K562 (cell line): Measurements from ENCODE around the gene MBP. TPM values are rescaled to one million over a fixed set of nuclear protein-coding genes. Genes with fewer than 3 reads are reported as not detected.

Source experiments
- ATAC-seq: fragments of 200-7000 bp; cut with Tn5 transposase; 3 replicates; pipeline ENCODE4 v1.9.1; 2020; ENCODE audit warnings: moderate library complexity
- BruUV-seq: library from RNA; stranded (reverse); fragments of 400-500 nt; replicated peaks from 2 replicates; lab custom pipeline; 2021; lab: Mats Ljungman, UMichigan
- CTCF ChIA-PET: fragments of 300-600 bp; formaldehyde crosslinking; extraction: SDS; loops from one replicate; lab custom pipeline; 2021; ENCODE audit warnings: low intra/inter-chr PET ratio; lab: Yijun Ruan, JAX
- POLR2A ChIA-PET: fragments of 300-600, 350-650 bp; sonication (Branson Sonifier 250); formaldehyde crosslinking; extraction: SDS; loops from one replicate; lab custom pipeline; 2021; ENCODE audit warnings: antibody characterized with exemption, inconsistent platforms; lab: Yijun Ruan, JAX
- DNase-seq, 4 experiments: peaks; one replicate each; pipeline versions ENCODE4 v3.0.0 to v3.0.0-alpha.2; 2011 to 2018; ENCODE audit warnings: low spot score in 3 of 4, mixed read lengths in 3 of 4; ENCODE audit errors: extremely low read depth in 1 of 4
- FAIRE-seq: peaks from 2 replicates; lab custom pipeline; 2011; peaks lifted over from hg19 to GRCh38; lab: Jason Lieb, UNC
- H2AFZ ChIP-seq: 2 replicates; pipeline ENCODE4 v1.6.0; 2011; ENCODE audit warnings: low read depth, low read length, control low read depth, inconsistent platforms
- H3K27ac ChIP-seq: fragments of 200-600 bp; 3 replicates; pipeline ENCODE4 v1.8.0; 2011; ENCODE audit warnings: low read depth, mild to moderate bottlenecking, control low read depth, inconsistent platforms, low read length, moderate library complexity, mixed read lengths; ENCODE audit errors: extremely low read depth
- H3K27me3 ChIP-seq, 2 experiments: fragments of 300-600 bp in 1 of 2; 2 replicates in 1 of 2; 3 replicates in 1 of 2; pipeline versions ENCODE4 v1.6.0 to v1.8.0; 2011; ENCODE audit warnings: inconsistent platforms in 2 of 2, low read length in 2 of 2, mild to moderate bottlenecking in 1 of 2, mixed read lengths in 1 of 2, moderate library complexity in 1 of 2; ENCODE audit not compliant: control insufficient read depth in 2 of 2, insufficient read depth in 2 of 2
- H3K36me3 ChIP-seq: fragments of 300-600 bp; 3 replicates; pipeline ENCODE4 v1.8.0; 2011; ENCODE audit warnings: mild to moderate bottlenecking, low read length, inconsistent platforms; ENCODE audit not compliant: control insufficient read depth, insufficient read depth
- H3K4me1 ChIP-seq, 2 experiments: fragments of 200-600 bp in 1 of 2; replicated peaks in 1 of 2; 2 replicates in 1 of 2; 3 replicates in 1 of 2; pipeline versions ENCODE4 v1.5.1 to v1.8.0; 2011; ENCODE audit warnings: inconsistent platforms in 2 of 2, low read length in 2 of 2, mild to moderate bottlenecking in 1 of 2, mixed read lengths in 1 of 2, moderate library complexity in 1 of 2; ENCODE audit not compliant: control insufficient read depth in 2 of 2, insufficient read depth in 2 of 2
- H3K4me2 ChIP-seq: 2 replicates; pipeline ENCODE4 v1.6.1; 2011; ENCODE audit warnings: low read length, control low read depth, inconsistent platforms, mixed read lengths; ENCODE audit not compliant: insufficient read depth
- H3K4me3 ChIP-seq: fragments of 200-600 bp; sonication (generic), shearing (Covaris generic); 2 replicates; pipeline ENCODE4 v1.5.1; 2016; ENCODE audit warnings: control low read depth, inconsistent platforms
- H3K79me2 ChIP-seq: fragments of 200-600 bp; 3 replicates; pipeline ENCODE4 v1.8.0; 2011; ENCODE audit warnings: low read length, inconsistent platforms; ENCODE audit not compliant: control insufficient read depth, insufficient read depth
- H3K9ac ChIP-seq, 2 experiments: 2 replicates each; pipeline versions ENCODE4 v1.6.0 to v1.6.1; 2011; ENCODE audit warnings: low read depth in 2 of 2, low read length in 2 of 2, control low read depth in 1 of 2, inconsistent platforms in 1 of 2, mild to moderate bottlenecking in 1 of 2, mixed read lengths in 1 of 2; ENCODE audit not compliant: insufficient read depth in 1 of 2
- H3K9me1 ChIP-seq: one replicate; pipeline ENCODE4 v1.6.0; 2011; ENCODE audit warnings: inconsistent platforms, mild to moderate bottlenecking, low read length, moderate library complexity; ENCODE audit not compliant: control insufficient read depth, insufficient read depth
- H3K9me3 ChIP-seq: replicated peaks from 2 replicates; pipeline ENCODE4 v1.5.1; 2011; ENCODE audit warnings: low read depth, low read length, inconsistent platforms; ENCODE audit not compliant: control insufficient read depth, insufficient read depth
- H4K20me1 ChIP-seq: replicated peaks from 2 replicates; pipeline ENCODE4 v1.6.1; 2011; ENCODE audit warnings: low read length, inconsistent platforms, mixed read lengths; ENCODE audit not compliant: control insufficient read depth, insufficient read depth
- HDAC2 ChIP-seq: fragments of 450-650 bp; IDR thresholded peaks from 2 replicates; pipeline ENCODE4 v1.6.1; 2016; ENCODE audit warnings: mild to moderate bottlenecking
- RFX1 ChIP-seq: fragments of 450-650 bp; IDR thresholded peaks from 2 replicates; pipeline ENCODE4 v1.6.1; 2016; ENCODE audit warnings: mild to moderate bottlenecking, moderate library complexity
- ZBED1 ChIP-seq: IDR thresholded peaks from 2 replicates; pipeline ENCODE4 v1.6.1; 2014
- WGBS: fragments of 100-300 bp; shearing (Covaris generic); methylation state at CpG from one replicate; pipeline ENCODE4 v1.1.6; 2016; ENCODE audit warnings: low coverage, mixed read lengths; ENCODE audit not compliant: insufficient coverage; ENCODE audit errors: missing lambda C conversion rate; 5-methylcytosine and 5-hydroxymethylcytosine counted together
- in situ Hi-C: fragments of 300-500 bp; cut with MboI; formaldehyde crosslinking; loops from 4 replicates; pipeline ENCODE4 v1.15.0; 2018; ENCODE audit warnings: inconsistent platforms, mixed read lengths
- intact Hi-C: fragments of 100-400 bp; cut with micrococcal nuclease; formaldehyde crosslinking; loops from 2 replicates; pipeline ENCODE4 v1.14.2; 2022
- polyA plus RNA-seq, 8 experiments: library from polyadenylated mRNA; depleted of rRNA in 4 of 8; stranded (reverse) in 5 of 8; unstranded in 3 of 8; fragments of >200 nt; fragmentation: Nextera tagmentation in 2 of 8; fragmentation: Illumina TruSeq in 1 of 8; extraction: Ambion mirVana in 2 of 8; extraction: Trizol in 1 of 8; gene quantifications; 2 replicates each; pipeline versions ENCODE4 v1.2.1 to v1.2.3, GENCODE V29; 2011 to 2014; ENCODE audit warnings: inconsistent platforms in 1 of 8, missing spikeins in 1 of 8
- total RNA-seq, 7 experiments: library from RNA; depleted of rRNA in 6 of 7; stranded (reverse); fragments of >200 nt in 6 of 7; fragmentation: Illumina TruSeq in 2 of 7; extraction: Trizol in 2 of 7; gene quantifications; 2 replicates each; pipeline versions ENCODE4 v1.2.1 to v1.2.3, GENCODE V29; 2011 to 2021; ENCODE audit warnings: low replicate concordance in 1 of 7
- TF ChIP-seq, protein P1 (sequence below): fragments of 250-450 bp; sonication (Bioruptor Pico); IDR thresholded peaks from 2 replicates; pipeline ENCODE4 v1.4.0; 2020; ENCODE audit warnings: borderline replicate concordance

Gene MBP
- total and polyA plus RNA-seq, 9 of the 15 experiments (the other 6 are each of a cell fraction or from before 2014, with no cell fraction given) = 0.09 TPM; not detected in 8

- TF ChIP-seq ZBED1 = no peak
- TF ChIP-seq, protein P1, sequence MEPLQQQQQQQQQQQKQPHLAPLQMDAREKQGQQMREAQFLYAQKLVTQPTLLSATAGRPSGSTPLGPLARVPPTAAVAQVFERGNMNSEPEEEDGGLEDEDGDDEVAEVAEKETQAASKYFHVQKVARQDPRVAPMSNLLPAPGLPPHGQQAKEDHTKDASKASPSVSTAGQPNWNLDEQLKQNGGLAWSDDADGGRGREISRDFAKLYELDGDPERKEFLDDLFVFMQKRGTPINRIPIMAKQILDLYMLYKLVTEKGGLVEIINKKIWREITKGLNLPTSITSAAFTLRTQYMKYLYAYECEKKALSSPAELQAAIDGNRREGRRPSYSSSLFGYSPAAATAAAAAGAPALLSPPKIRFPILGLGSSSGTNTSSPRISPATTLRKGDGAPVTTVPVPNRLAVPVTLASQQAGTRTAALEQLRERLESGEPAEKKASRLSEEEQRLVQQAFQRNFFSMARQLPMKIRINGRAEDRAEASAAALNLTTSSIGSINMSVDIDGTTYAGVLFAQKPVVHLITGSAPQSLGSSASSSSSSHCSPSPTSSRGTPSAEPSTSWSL (CRISPR knock-in tag) = no peak
- no peak for TF ChIP-seq RFX1
- TF ChIP-seq HDAC2 = no peak
- Histone ChIP-seq H3K4me1 (no peaks in the 10 kb centered on the region; a peak in 1 of 5 replicates), H2AFZ (no peak overlapping the region), H3K79me2 (no peaks in the 10 kb centered on the region), H3K9ac (no peak overlapping the region), H3K9me3 (no peaks in the 10 kb centered on the region), H3K4me3 (no peak overlapping the region), H3K9me1 (no peaks in the 10 kb centered on the region), H3K27ac (no peak overlapping the region), H3K36me3 (no peaks in the 10 kb centered on the region), H3K4me2 (no peak overlapping the region), H4K20me1 (no peaks in the 10 kb centered on the region), H3K27me3 (peaks cover 0 to 18% of the 10 kb centered on the region in 2 experiments; a peak in 3 of 5 replicates)
- DNase-seq = no peak
- in situ Hi-C loops (no loop called here), intact Hi-C loops (no loop called here)
- 43% methylated on average over 8 of the region's 14 CpGs for WGBS
- FAIRE-seq = no peak
- ChIA-PET POLR2A (interaction anchor here (0.8 kb wide), 1 partner anchor 16 kb away, joined by 3 read pairs; no protein-coding TSS in a partner anchor), CTCF (no interaction called here)
- no TSS peak for BruUV-seq
- ATAC-seq = no peak
These were observed 156.9 kb downstream of the MBP start for GRCh38 chr18:76975577-76976110.
